GM19467 (cell line): ENCODE data around the gene C2CD3.
"Not testable (repeated sequence)": the region's sequence is repeated elsewhere in the genome, so short reads cannot be mapped to it uniquely, and the experiment has no call there.

Source experiments
- ATAC-seq: cut with Tn5 transposase; IDR thresholded peaks from one replicate; pipeline ENCODE4 v1.9.1; 2021; ENCODE audit warnings: mild to moderate bottlenecking, moderate library complexity; ENCODE audit not compliant: unreplicated experiment

Gene C2CD3

GRCh38 chr11:74120260-74121035 is 50.4 kb downstream of the C2CD3 start:
- not testable (repeated sequence) for ATAC-seq

GRCh38 chr11:74116719-74117118 is 54.1 kb downstream of the C2CD3 start:
- no peak for ATAC-seq

- ATAC-seq, result no peak
These were observed 57.9 kb downstream of the C2CD3 start for GRCh38 chr11:74112877-74113276.

GRCh38 chr11:74106124-74106523 is 64.7 kb downstream of the C2CD3 start:
- ATAC-seq, result no peak

GRCh38 chr11:74102321-74102720 is 68.5 kb downstream of the C2CD3 start:
- ATAC-seq, result no peak

- ATAC-seq, result no peak
These were observed 70.1 kb downstream of the C2CD3 start for GRCh38 chr11:74100735-74101134.

- ATAC-seq, result no peak
These were observed 70.6 kb downstream of the C2CD3 start for GRCh38 chr11:74100231-74100630.

- ATAC-seq, result no peak
These were observed 73.0 kb downstream of the C2CD3 start for GRCh38 chr11:74097686-74098237.

- no peak for ATAC-seq
These were observed 76.4 kb downstream of the C2CD3 start for GRCh38 chr11:74094393-74094792.

GRCh38 chr11:74092425-74092824 is 78.4 kb downstream of the C2CD3 start:
- ATAC-seq, result no peak

- no peak for ATAC-seq
These were observed 79.3 kb downstream of the C2CD3 start for GRCh38 chr11:74091549-74091948.

GRCh38 chr11:74090701-74091100 is 80.1 kb downstream of the C2CD3 start:
- no peak for ATAC-seq

- no peak for ATAC-seq
These were observed 84.4 kb downstream of the C2CD3 start for GRCh38 chr11:74086242-74086884.

GRCh38 chr11:74085542-74085892 is 85.3 kb downstream of the C2CD3 start:
- no peak for ATAC-seq

- no peak for ATAC-seq
These were observed 85.8 kb downstream of the C2CD3 start for GRCh38 chr11:74084796-74085541.

- ATAC-seq, result not testable (repeated sequence)
These were observed 86.9 kb downstream of the C2CD3 start for GRCh38 chr11:74083927-74084326.

GRCh38 chr11:74081428-74081827 is 89.4 kb downstream of the C2CD3 start:
- no peak for ATAC-seq

GRCh38 chr11:74077193-74077592 is 93.6 kb downstream of the C2CD3 start:
- ATAC-seq, result no peak

GRCh38 chr11:74072721-74073120 is 98.1 kb downstream of the C2CD3 start:
- ATAC-seq, result no peak

GRCh38 chr11:74072286-74072685 is 98.5 kb downstream of the C2CD3 start:
- ATAC-seq, result no peak

- no peak for ATAC-seq
These were observed 99.9 kb downstream of the C2CD3 start for GRCh38 chr11:74070723-74071492.
